K562 (cell line): ENCODE measurements around the gene ERH. TPM values are rescaled to one million over a fixed set of nuclear protein-coding genes. Genes with fewer than 3 reads are reported as not detected.
A peak's percentile ranks its signal among the peaks of the same experiment; 100 is the strongest.

ENCODE experiments used
- CGGBP1 ChIP-seq: fragments of 250-450 bp; sonication (Bioruptor Pico); IDR thresholded peaks from 2 replicates; pipeline ENCODE4 v1.9.0; 2021; ENCODE audit warnings: mild to moderate bottlenecking
- DEAF1 ChIP-seq: fragments of 450-650 bp; formaldehyde crosslinking; IDR thresholded peaks from 2 replicates; pipeline ENCODE4 v1.4.0; 2020; ENCODE audit warnings: mild to moderate bottlenecking, moderate library complexity
- IRF2 ChIP-seq: sonication (generic); formaldehyde crosslinking; IDR thresholded peaks from 2 replicates; pipeline ENCODE4 v1.8.1; 2022; ENCODE audit warnings: mild to moderate bottlenecking, missing genetic modification reagents
- KDM4B ChIP-seq, 2 experiments: fragments of 450-650 bp in 1 of 2; sonication (generic) in 1 of 2; IDR thresholded peaks; 2 replicates each; pipeline ENCODE4 v1.6.1; 2016 to 2017; ENCODE audit warnings: borderline replicate concordance in 2 of 2, antibody characterized with exemption in 1 of 2, low read depth in 1 of 2, mild to moderate bottlenecking in 1 of 2
- MTA3 ChIP-seq: fragments of 450-650 bp; formaldehyde crosslinking; IDR thresholded peaks from 2 replicates; pipeline ENCODE4 v1.6.1; 2017; ENCODE audit warnings: mild to moderate bottlenecking, borderline replicate concordance
- RBM25 ChIP-seq: fragments of 200-400 bp; formaldehyde crosslinking; IDR thresholded peaks from 2 replicates; pipeline ENCODE4 v1.6.1; 2018; ENCODE audit warnings: low read length, low read depth, moderate library complexity; ENCODE audit not compliant: severe bottlenecking
- REST ChIP-seq, 2 experiments: fragments of 450-650 bp; formaldehyde crosslinking in 1 of 2; IDR thresholded peaks; 2 replicates each; pipeline versions ENCODE4 v1.4.0 to v1.6.1; 2014 to 2020; ENCODE audit warnings: mild to moderate bottlenecking in 2 of 2, borderline replicate concordance in 1 of 2, low read depth in 1 of 2
- STAG1 ChIP-seq: sonication (generic); formaldehyde crosslinking; IDR thresholded peaks from 2 replicates; pipeline ENCODE4 v1.5.0; 2020; ENCODE audit warnings: missing genetic modification reagents, borderline replicate concordance
- SUPT5H ChIP-seq: fragments of 450-650 bp; IDR thresholded peaks from 2 replicates; pipeline ENCODE4 v1.6.1; 2016
- ZNF24 ChIP-seq: fragments of 450-650 bp; IDR thresholded peaks from 2 replicates; pipeline ENCODE4 v1.6.1; 2016
- ZNF445 ChIP-seq: fragments of 250-450 bp; sonication (Bioruptor Pico); IDR thresholded peaks from 2 replicates; pipeline ENCODE4 v1.4.0; 2020; ENCODE audit warnings: low read depth, mild to moderate bottlenecking, moderate library complexity
- polyA plus RNA-seq, 8 experiments: library from polyadenylated mRNA; depleted of rRNA in 4 of 8; stranded (reverse) in 5 of 8; unstranded in 3 of 8; fragments of >200 nt; fragmentation: Nextera tagmentation in 2 of 8; fragmentation: Illumina TruSeq in 1 of 8; extraction: Ambion mirVana in 2 of 8; extraction: Trizol in 1 of 8; gene quantifications; 2 replicates each; pipeline versions ENCODE4 v1.2.1 to v1.2.3, GENCODE V29; 2011 to 2014; ENCODE audit warnings: inconsistent platforms in 1 of 8, missing spikeins in 1 of 8
- total RNA-seq, 7 experiments: library from RNA; depleted of rRNA in 6 of 7; stranded (reverse); fragments of >200 nt in 6 of 7; fragmentation: Illumina TruSeq in 2 of 7; extraction: Trizol in 2 of 7; gene quantifications; 2 replicates each; pipeline versions ENCODE4 v1.2.1 to v1.2.3, GENCODE V29; 2011 to 2021; ENCODE audit warnings: low replicate concordance in 1 of 7
- TF ChIP-seq, protein P1 (sequence below): fragments of 250-450 bp; sonication (Bioruptor Pico); IDR thresholded peaks from 2 replicates; pipeline ENCODE4 v1.8.0; 2022; ENCODE audit warnings: moderate library complexity, mild to moderate bottlenecking, inconsistent platforms
- TF ChIP-seq, protein P2 (sequence below): fragments of 250-450 bp; sonication (Bioruptor Pico); IDR thresholded peaks from 2 replicates; pipeline ENCODE4 v1.4.0; 2020

The ERH gene
- total and polyA plus RNA-seq, 9 of the 15 experiments (the other 6 are each of a cell fraction or from before 2014, with no cell fraction given) = 78.2 to 474 (median 250) TPM

DNA sequence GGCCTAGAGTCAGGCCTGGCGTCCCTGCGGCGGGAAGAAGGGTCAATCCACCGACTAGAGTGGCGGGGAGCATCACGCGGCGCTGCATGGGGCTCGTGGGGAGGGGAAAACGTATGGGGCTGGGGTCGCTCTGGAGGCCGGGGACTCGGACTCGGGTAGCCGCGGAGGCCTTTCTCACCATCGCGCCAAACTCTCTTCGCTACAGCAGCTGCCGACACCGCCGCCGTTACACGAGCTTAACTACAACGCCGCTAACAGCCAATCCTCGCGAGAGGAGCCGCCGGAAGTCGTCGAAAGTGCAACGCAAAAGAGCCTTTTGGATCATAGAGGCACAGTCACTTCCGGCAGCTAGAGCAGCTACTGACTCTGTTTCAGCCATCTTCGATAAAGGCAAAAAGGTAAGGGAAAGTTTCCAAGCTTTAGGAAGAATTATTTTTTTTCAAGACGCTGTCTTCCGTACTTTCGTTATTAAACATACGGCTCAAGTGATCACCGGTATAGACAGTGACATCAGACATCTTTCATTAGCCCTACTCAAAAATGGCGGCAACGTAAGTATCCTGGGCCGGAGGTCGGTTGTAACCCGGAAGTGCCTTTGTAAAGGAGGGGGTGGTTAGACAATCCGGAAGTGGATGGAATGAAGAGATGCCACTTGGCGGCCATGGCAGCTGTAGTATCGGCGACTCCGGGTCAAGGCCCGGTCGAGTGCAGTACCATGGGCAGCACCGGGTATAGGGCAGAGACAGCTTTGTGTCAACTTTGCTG is at the start of gene ERH, which contains the start of gene SLC39A9 (continued):
- TF ChIP-seq REST (IDR thresholded peaks at IDR 0.05; ENCODE audit: borderline replicate concordance) (peak; percentile 23), REST (CRISPR knock-in tag; IDR thresholded peaks at IDR 0.05; ENCODE audit: low read depth) (peak; percentile 57; the same call in 1 of the 2 replicates), CGGBP1 (CRISPR knock-in tag) (no peak), MTA3 (no peak), SUPT5H (peak; percentile 75), KDM4B (IDR thresholded peaks at IDR 0.05; ENCODE audit: borderline replicate concordance in 2 of 2, low read depth in 1 of 2) (0 out of 4 replicates have a peak, but pooled peaks of 1 of the 2 experiments have one; percentile 33), ZNF24 (no peak), IRF2 (CRISPR knock-in tag) (no peak), DEAF1 (CRISPR knock-in tag) (no peak), STAG1 (CRISPR knock-in tag) (no peak), RBM25 (peak; percentile 39), ZNF445 (CRISPR knock-in tag) (no peak)
- TF ChIP-seq, protein P1, sequence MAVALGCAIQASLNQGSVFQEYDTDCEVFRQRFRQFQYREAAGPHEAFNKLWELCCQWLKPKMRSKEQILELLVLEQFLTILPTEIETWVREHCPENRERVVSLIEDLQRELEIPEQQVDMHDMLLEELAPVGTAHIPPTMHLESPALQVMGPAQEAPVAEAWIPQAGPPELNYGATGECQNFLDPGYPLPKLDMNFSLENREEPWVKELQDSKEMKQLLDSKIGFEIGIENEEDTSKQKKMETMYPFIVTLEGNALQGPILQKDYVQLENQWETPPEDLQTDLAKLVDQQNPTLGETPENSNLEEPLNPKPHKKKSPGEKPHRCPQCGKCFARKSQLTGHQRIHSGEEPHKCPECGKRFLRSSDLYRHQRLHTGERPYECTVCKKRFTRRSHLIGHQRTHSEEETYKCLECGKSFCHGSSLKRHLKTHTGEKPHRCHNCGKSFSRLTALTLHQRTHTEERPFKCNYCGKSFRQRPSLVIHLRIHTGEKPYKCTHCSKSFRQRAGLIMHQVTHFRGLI (CRISPR knock-in tag) = no peak
- TF ChIP-seq, protein P2, sequence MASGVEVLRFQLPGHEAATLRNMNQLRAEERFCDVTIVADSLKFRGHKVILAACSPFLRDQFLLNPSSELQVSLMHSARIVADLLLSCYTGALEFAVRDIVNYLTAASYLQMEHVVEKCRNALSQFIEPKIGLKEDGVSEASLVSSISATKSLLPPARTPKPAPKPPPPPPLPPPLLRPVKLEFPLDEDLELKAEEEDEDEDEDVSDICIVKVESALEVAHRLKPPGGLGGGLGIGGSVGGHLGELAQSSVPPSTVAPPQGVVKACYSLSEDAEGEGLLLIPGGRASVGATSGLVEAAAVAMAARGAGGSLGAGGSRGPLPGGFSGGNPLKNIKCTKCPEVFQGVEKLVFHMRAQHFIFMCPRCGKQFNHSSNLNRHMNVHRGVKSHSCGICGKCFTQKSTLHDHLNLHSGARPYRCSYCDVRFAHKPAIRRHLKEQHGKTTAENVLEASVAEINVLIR = peak; percentile 65
